ENCODE data around the gene CDIPT.

CDIPT gene

DNA sequence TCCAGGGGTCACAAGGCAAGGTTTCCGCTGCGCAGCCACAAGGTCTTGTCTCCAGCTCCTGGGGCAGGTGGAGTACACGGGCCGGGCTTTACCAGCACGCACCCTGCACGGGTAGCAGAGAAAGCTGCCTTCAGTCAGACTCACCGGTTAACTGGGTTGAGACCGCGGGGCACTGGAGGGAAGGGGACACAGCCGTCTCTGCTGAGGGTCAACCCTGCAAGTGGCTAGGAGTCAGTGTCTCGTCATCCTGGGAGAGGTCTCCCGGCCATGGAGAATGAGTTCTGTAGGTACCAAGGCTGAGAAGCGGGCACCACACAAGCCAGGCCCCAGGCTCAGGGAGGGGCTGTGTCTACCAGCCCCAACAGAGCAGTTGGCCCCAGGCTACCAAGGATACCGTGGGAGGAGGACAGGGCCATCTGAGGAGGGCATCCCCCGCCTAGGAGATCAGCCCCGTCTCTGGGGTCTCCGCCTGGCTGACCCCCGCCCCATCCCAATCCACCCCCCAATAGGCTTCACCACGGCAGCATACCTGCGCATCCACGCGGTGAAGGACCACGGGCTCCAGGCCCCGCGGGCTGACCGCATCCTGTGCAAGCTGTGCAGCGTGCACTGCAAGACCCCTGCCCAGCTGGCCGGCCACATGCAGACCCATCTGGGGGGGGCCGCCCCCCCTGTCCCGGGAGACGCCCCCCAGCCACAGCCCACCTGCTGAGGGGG is 53.8 kb downstream of the CDIPT start:
- DNase-seq: no peak

Measured in Kasumi-1 (cell line).